Peyer's patch (tissue), 4 donors: ENCODE results near the gene UGT1A6. TPM values are rescaled to one million over a fixed set of nuclear protein-coding genes. Genes with fewer than 3 reads are reported as not detected.

Source experiments
- DNase-seq, 3 donors: peaks; one replicate each; pipeline ENCODE4 v3.0.0-alpha.2; 2017 to 2019
- H3K27ac ChIP-seq, 4 donors: fragments of 200-600 bp; sonication (generic); one replicate each; pipeline ENCODE4 v1.5.1; 2016 to 2019
- H3K27me3 ChIP-seq, 2 donors: fragments of 200-600 bp; sonication (generic); one replicate each; pipeline ENCODE4 v1.5.1; 2019
- H3K36me3 ChIP-seq, 3 donors: fragments of 200-600 bp; sonication (generic); one replicate each; pipeline ENCODE4 v1.5.1; 2016 to 2019
- H3K4me1 ChIP-seq, 4 donors: fragments of 200-600 bp; sonication (generic); one replicate each; pipeline ENCODE4 v1.5.1; 2016 to 2019
- H3K4me3 ChIP-seq, 4 donors: fragments of 200-600 bp; sonication (generic); 1 replicate in 3 of 4; 2 replicates in 1 of 4; pipeline ENCODE4 v1.5.1; 2016 to 2019; ENCODE audit warnings: mild to moderate bottlenecking in 1 of 4
- H3K9me3 ChIP-seq, 4 donors: fragments of 200-600 bp; sonication (generic); one replicate each; pipeline ENCODE4 v1.5.1; 2016 to 2019; ENCODE audit warnings: mild to moderate bottlenecking in 1 of 4
- POLR2A ChIP-seq, 2 donors: fragments of 450-650 bp; IDR thresholded peaks; one replicate each; pipeline ENCODE4 v1.5.1; 2017; ENCODE audit warnings: antibody characterized with exemption in 2 of 2, mild to moderate bottlenecking in 2 of 2, moderate library complexity in 2 of 2
- total RNA-seq, 4 donors: library from RNA; depleted of rRNA; stranded (reverse); fragments of >200 nt; gene quantifications; one replicate each; pipeline ENCODE4 v1.1.0, GENCODE V29; 2016
- TF ChIP-seq, protein P1 (sequence below), 6 experiments: fragments of 450-650 bp in 4 of 6; fragments of 200-600 bp in 2 of 6; sonication (generic) in 1 of 6; IDR thresholded peaks; one replicate each; pipeline ENCODE4 v1.5.1; 2017 to 2019; ENCODE audit warnings: antibody characterized with exemption in 6 of 6, mild to moderate bottlenecking in 3 of 6, moderate library complexity in 1 of 6

The UGT1A6 gene
- total RNA-seq, 4 donors from 2014 or later = 37.7 to 57.4 (median 46.0) TPM; not detected in 1

DNA sequence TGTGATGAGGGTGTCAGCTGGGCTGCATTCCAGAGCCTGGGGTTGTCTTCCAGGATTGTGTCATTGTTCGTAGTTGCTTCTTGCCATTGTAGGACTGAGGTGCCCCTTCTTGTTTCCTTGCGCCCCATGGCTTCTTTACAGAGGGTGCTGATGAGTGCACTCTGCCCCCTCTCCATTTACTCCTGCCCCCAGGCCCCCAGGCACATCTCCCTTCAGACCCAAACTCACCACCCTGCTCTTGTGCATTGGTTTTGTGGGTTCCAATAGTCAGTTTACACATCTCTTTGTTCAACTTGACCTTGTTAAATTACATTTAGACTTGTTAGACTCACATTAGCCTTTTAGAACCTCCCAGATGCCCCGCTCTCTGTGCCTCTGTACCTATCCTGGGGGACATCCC, 128.5 kb downstream of the UGT1A6 start:
- Histone ChIP-seq H3K36me3 (no peaks in the 10 kb centered on the region), H3K9me3 (no peaks in the 10 kb centered on the region), H3K27me3 (no peaks in the 10 kb centered on the region), H3K27ac (no peak overlapping the region), H3K4me3 (no peak overlapping the region), H3K4me1 (no peaks in the 10 kb centered on the region)
- DNase-seq = peak in 1 of 3 donors; percentile 37
- TF ChIP-seq, protein P1, sequence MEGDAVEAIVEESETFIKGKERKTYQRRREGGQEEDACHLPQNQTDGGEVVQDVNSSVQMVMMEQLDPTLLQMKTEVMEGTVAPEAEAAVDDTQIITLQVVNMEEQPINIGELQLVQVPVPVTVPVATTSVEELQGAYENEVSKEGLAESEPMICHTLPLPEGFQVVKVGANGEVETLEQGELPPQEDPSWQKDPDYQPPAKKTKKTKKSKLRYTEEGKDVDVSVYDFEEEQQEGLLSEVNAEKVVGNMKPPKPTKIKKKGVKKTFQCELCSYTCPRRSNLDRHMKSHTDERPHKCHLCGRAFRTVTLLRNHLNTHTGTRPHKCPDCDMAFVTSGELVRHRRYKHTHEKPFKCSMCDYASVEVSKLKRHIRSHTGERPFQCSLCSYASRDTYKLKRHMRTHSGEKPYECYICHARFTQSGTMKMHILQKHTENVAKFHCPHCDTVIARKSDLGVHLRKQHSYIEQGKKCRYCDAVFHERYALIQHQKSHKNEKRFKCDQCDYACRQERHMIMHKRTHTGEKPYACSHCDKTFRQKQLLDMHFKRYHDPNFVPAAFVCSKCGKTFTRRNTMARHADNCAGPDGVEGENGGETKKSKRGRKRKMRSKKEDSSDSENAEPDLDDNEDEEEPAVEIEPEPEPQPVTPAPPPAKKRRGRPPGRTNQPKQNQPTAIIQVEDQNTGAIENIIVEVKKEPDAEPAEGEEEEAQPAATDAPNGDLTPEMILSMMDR (IDR thresholded peaks at IDR 0.05) = no peak
- no peak for TF ChIP-seq POLR2A (IDR thresholded peaks at IDR 0.05)

DNA sequence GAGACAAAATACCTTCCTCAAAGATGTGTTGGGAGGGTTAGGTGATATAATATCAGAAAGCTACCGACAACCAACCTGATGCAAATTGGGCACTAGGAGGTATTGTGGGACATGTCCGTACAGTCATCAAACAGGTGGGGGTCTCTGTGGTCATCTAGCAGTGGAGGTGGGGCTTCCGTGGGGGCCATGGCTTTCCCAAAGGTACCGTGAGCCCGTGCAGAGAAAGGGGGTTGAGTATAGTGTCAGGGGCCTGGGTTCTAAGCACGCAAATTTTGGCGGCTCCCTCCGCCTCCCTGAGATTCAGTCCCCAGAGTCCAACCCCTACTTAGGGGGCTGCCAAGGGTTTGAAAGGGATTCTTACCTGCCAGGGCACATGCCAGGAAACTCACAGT, 129.0 kb downstream of the UGT1A6 start:
- Histone ChIP-seq H3K4me1 (no peaks in the 10 kb centered on the region), H3K27me3 (no peaks in the 10 kb centered on the region), H3K36me3 (no peaks in the 10 kb centered on the region), H3K27ac (peak overlapping the region in 1 of 4 donors; percentile 19), H3K4me3 (no peak overlapping the region), H3K9me3 (no peaks in the 10 kb centered on the region)
- TF ChIP-seq, protein P1 (IDR thresholded peaks at IDR 0.05) = no peak
- TF ChIP-seq POLR2A (IDR thresholded peaks at IDR 0.05) = no peak
- DNase-seq = no peak

DNA sequence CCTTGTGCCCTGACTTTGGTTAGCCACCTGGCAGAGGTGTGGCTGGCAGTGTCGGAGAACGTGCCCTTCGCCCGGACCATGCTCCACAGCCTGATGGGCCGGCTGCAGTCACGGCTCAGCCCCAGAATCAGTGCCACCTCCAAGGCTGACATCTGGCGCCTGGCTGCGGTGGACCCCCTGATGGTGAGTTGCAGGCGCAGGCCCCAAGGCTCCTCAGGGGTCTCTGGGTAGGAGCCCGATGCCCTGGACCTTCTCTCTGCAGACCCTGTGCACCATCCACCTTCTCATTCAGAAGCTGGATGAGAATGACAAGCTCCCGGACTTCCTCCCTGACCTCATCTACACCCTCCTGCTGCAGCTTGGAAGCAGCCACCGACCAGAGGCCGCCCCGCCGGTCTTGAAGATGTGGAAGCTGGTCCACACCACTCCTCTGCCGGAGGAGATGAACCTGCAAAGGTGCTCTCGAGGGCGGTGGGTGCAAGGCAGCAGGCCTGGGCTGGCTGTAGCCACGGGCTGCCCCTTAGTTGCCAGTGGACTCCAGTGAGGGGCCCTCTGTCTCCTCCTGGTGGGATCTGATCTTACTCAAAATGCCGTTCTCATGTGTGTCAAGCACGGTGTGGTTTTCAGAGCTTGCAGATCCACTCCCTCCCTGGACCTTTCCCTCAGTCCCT, 129.5 kb downstream of the UGT1A6 start:
- Histone ChIP-seq H3K27ac (peak overlapping the region in 1 of 4 donors; percentile 19), H3K9me3 (no peaks in the 10 kb centered on the region)
- peak in 2 of 3 donors; percentile 56 to 67 for DNase-seq

More for the DNA sequence above, 129.5 kb downstream of the UGT1A6 start:
- H3K36me3 ChIP-seq = no peaks in the 10 kb centered on the region
- H3K4me1 ChIP-seq = no peaks in the 10 kb centered on the region
- H3K27me3 ChIP-seq = no peaks in the 10 kb centered on the region
- TF ChIP-seq, protein P1 (IDR thresholded peaks at IDR 0.05) = no peak
- no peak for TF ChIP-seq POLR2A (IDR thresholded peaks at IDR 0.05)
- H3K4me3 ChIP-seq = no peak overlapping the region

Other genes starting within 250 kb of the UGT1A6 start
- 10 to 100 TPM; 34.3 to 58.7 (median 45.0) TPM for gene USP40, start 126.1 kb upstream of the UGT1A6 start, total RNA-seq
- gene UGT1A8, start 75.3 kb upstream of the UGT1A6 start, total RNA-seq = 10 to 100 TPM in 2 of 4 donors, 1 to 10 TPM in 2; 2.5 to 19.6 (median 10.5) TPM
- 100 to 1,000 TPM in 1 of 4 donors, 10 to 100 TPM in 3; 19.0 to 168 (median 71.8) TPM for gene UGT1A10, start 56.4 kb upstream of the UGT1A6 start, total RNA-seq
- 10 to 100 TPM in 3 of 4 donors, 1 to 10 TPM in 1; 4.1 to 17.3 (median 14.1) TPM for gene UGT1A9, start 21.0 kb upstream of the UGT1A6 start, total RNA-seq
- 10 to 100 TPM in 3 of 4 donors, 1 to 10 TPM in 1; 8.3 to 33.9 (median 25.0) TPM for gene UGT1A7, start 11.0 kb upstream of the UGT1A6 start, total RNA-seq
- gene UGT1A5, start 20.0 kb downstream of the UGT1A6 start, total RNA-seq = 10 to 100 TPM in 2 of 4 donors, 1 to 10 TPM in 1, not detected in 1; 7.2 to 24.2 (median 15.0) TPM
- gene UGT1A4, start 25.8 kb downstream of the UGT1A6 start, total RNA-seq = 10 to 100 TPM in 2 of 4 donors, 1 to 10 TPM in 1, not detected in 1; 7.5 to 12.9 (median 12.3) TPM
- gene UGT1A3, start 36.2 kb downstream of the UGT1A6 start, total RNA-seq = 10 to 100 TPM in 1 of 4 donors, 1 to 10 TPM in 2, not detected in 1; 5.8 to 21.7 (median 6.3) TPM
- gene UGT1A1, start 67.4 kb downstream of the UGT1A6 start, total RNA-seq = 10 to 100 TPM in 3 of 4 donors, 1 to 10 TPM in 1; 1.7 to 72.9 (median 26.9) TPM
- 1 to 10 TPM in 1 of 4 donors, under 1 TPM in 2, not detected in 1; 0.27 to 1.6 (median 0.35) TPM for gene MROH2A, start 85.4 kb downstream of the UGT1A6 start, total RNA-seq
- 10 to 100 TPM in 1 of 4 donors, 1 to 10 TPM in 3; 2.1 to 10.7 (median 6.1) TPM for gene HJURP, start 161.6 kb downstream of the UGT1A6 start, total RNA-seq
- not detected for gene TRPM8, start 224.5 kb downstream of the UGT1A6 start, total RNA-seq